HG02678 (cell line): ENCODE measurements around the gene CCDC69.
"Not testable (repeated sequence)": the region's sequence is repeated elsewhere in the genome, so short reads cannot be mapped to it uniquely, and the experiment has no call there.

Experiments used
- ATAC-seq: cut with Tn5 transposase; IDR thresholded peaks from one replicate; pipeline ENCODE4 v1.9.1; 2021; ENCODE audit warnings: mild to moderate bottlenecking, moderate library complexity; ENCODE audit not compliant: unreplicated experiment

CCDC69 gene

GRCh38 chr5:151223447-151224264 is at the start of gene CCDC69:
CCDC69 (minus strand) TSS chr5:151224092; CDS start chr5:151223970, 122 bp downstream.
- peak; percentile 74 for ATAC-seq

- ATAC-seq, result no peak
Observed at GRCh38 chr5:151271336-151271735, 47.4 kb upstream of the CCDC69 start.

- peak; percentile 89 for ATAC-seq
Observed at GRCh38 chr5:151270599-151270998, 46.7 kb upstream of the CCDC69 start.

- ATAC-seq, result no peak
Observed at GRCh38 chr5:151267491-151268260, 43.8 kb upstream of the CCDC69 start.

GRCh38 chr5:151264113-151264512 is 40.2 kb upstream of the CCDC69 start:
- ATAC-seq, result no peak

- no peak for ATAC-seq
Observed at GRCh38 chr5:151262532-151262931, 38.6 kb upstream of the CCDC69 start.

- ATAC-seq, result no peak
Observed at GRCh38 chr5:151259931-151260330, 36.0 kb upstream of the CCDC69 start.

- no peak for ATAC-seq
Observed at GRCh38 chr5:151258816-151259215, 34.9 kb upstream of the CCDC69 start.

GRCh38 chr5:151258201-151258611 is 34.3 kb upstream of the CCDC69 start:
- no peak for ATAC-seq

- peak; percentile 22 for ATAC-seq
Observed at GRCh38 chr5:151257731-151258181, 33.9 kb upstream of the CCDC69 start.

- ATAC-seq, result peak; percentile 34
Observed at GRCh38 chr5:151255621-151256286, 31.9 kb upstream of the CCDC69 start.

- ATAC-seq, result not testable (repeated sequence)
Observed at GRCh38 chr5:151254990-151255389, 31.1 kb upstream of the CCDC69 start.

- no peak for ATAC-seq
Observed at GRCh38 chr5:151254556-151254955, 30.7 kb upstream of the CCDC69 start.

- ATAC-seq, result no peak
Observed at GRCh38 chr5:151253605-151253950, 29.7 kb upstream of the CCDC69 start.

- ATAC-seq, result peak; percentile 77
Observed at GRCh38 chr5:151252762-151253604, 29.1 kb upstream of the CCDC69 start, which contains the start of gene GM2A. GM2A (plus strand) TSS chr5:151253185; CDS start chr5:151253217, 32 bp downstream.

- ATAC-seq, result no peak
Observed at GRCh38 chr5:151251621-151252020, 27.7 kb upstream of the CCDC69 start.

GRCh38 chr5:151251001-151251551 is 27.2 kb upstream of the CCDC69 start:
- ATAC-seq, result no peak

- ATAC-seq, result no peak
Observed at GRCh38 chr5:151250346-151251000, 26.6 kb upstream of the CCDC69 start.

GRCh38 chr5:151249281-151249680 is 25.4 kb upstream of the CCDC69 start:
- no peak for ATAC-seq

- no peak for ATAC-seq
Observed at GRCh38 chr5:151248651-151249050, 24.8 kb upstream of the CCDC69 start.
